HUES64 (cell line): ENCODE measurements around the gene TBC1D22B. TPM values are rescaled to one million over a fixed set of nuclear protein-coding genes. Genes with fewer than 3 reads are reported as not detected.

Experiments used
- H3K27ac ChIP-seq: 2 replicates; pipeline ENCODE4 v1.7.0; 2013; ENCODE audit warnings: low read depth, low read length, inconsistent platforms
- H3K27me3 ChIP-seq: 2 replicates; pipeline ENCODE4 v1.6.1; 2013; ENCODE audit warnings: mild to moderate bottlenecking, low read length; ENCODE audit not compliant: insufficient read depth
- H3K36me3 ChIP-seq: 2 replicates; pipeline ENCODE4 v1.6.1; 2013; ENCODE audit warnings: mild to moderate bottlenecking, low read length; ENCODE audit not compliant: insufficient read depth
- H3K4me1 ChIP-seq: 2 replicates; pipeline ENCODE4 v1.6.1; 2013; ENCODE audit warnings: mild to moderate bottlenecking, low read length, moderate library complexity; ENCODE audit not compliant: insufficient read depth
- H3K4me3 ChIP-seq: 2 replicates; pipeline ENCODE4 v1.5.1; 2013; ENCODE audit warnings: mild to moderate bottlenecking, low read length, moderate library complexity
- H3K9ac ChIP-seq: 2 replicates; pipeline ENCODE4 v1.6.1; 2013; ENCODE audit warnings: mild to moderate bottlenecking, low read depth, low read length
- H3K9me3 ChIP-seq: 2 replicates; pipeline ENCODE4 v1.6.1; 2013; ENCODE audit warnings: low read depth, low read length; ENCODE audit not compliant: insufficient read depth
- WGBS: fragments of 150-250, 120-280 bp; methylation state at CpG from one replicate; pipeline ENCODE4 v1.1.7; 2013; ENCODE audit warnings: missing lambda C conversion rate; 5-methylcytosine and 5-hydroxymethylcytosine counted together
- polyA plus RNA-seq, 2 experiments: library from polyadenylated mRNA; stranded (reverse); fragments of 50-300 nt; gene quantifications; one replicate each; pipeline ENCODE4 v1.2.3, GENCODE V29; 2013

The TBC1D22B gene, protein sequence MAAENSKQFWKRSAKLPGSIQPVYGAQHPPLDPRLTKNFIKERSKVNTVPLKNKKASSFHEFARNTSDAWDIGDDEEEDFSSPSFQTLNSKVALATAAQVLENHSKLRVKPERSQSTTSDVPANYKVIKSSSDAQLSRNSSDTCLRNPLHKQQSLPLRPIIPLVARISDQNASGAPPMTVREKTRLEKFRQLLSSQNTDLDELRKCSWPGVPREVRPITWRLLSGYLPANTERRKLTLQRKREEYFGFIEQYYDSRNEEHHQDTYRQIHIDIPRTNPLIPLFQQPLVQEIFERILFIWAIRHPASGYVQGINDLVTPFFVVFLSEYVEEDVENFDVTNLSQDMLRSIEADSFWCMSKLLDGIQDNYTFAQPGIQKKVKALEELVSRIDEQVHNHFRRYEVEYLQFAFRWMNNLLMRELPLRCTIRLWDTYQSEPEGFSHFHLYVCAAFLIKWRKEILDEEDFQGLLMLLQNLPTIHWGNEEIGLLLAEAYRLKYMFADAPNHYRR
- 12.2 TPM for polyA plus RNA-seq (2013, experiment 1 of 2)
- 12.6 TPM for polyA plus RNA-seq (2013, experiment 2 of 2)

DNA sequence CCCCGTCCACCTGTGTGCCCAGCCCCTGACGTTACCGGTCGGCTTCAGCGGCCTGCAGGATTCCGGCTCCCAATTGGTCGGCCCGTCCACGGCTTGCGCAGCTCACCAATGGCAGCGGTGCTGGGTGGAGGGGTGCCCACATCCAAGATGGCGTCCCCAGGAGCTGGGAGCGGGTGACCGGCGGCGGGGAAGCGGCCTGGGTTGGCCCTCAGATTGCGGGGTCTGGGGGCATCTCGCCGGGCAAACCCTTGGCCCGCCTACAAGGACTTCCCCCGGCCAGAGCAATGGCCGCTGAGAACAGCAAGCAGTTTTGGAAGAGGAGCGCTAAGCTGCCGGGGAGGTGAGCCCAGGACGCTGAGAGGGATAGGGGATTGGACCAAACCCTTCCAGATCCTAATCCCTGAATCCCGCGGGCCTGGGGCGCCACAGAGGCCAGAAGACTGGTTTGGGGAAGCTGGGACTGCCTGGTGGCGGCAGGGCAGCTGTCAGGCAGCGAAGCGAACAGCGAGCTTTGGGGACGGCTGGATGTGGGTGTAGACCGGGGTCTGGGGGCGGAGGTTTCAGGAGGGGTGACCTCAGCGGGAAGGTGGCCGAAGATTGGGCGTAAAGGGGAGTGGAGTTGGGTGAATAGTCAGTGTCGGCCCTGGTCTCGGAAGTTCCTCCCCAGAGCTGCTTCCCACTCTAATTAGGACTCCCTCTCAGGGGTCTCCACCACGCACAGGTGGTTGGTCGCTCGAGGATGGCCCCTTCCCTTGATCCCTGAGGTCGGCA, at the start of gene TBC1D22B, which contains the start of gene TMEM217:
TBC1D22B (plus strand) TSS at position 139 of the 771 bp plus-strand sequence; CDS start at position 285, 146 bp downstream.
TMEM217 (minus strand) TSS at position 511 of the 771 bp plus-strand sequence. CDS start 39,114 bp downstream, outside the sequence.
- under 1% methylated on average over 44 of the region's 45 CpGs for WGBS
- H3K4me3 ChIP-seq: peak within 1 kb of the TSS; percentile 87
- H3K27ac ChIP-seq: peak within 1 kb of the TSS; percentile 89
- H3K9ac ChIP-seq: peak within 1 kb of the TSS; percentile 84
- no peaks in the 10 kb centered on the region for H3K36me3 ChIP-seq
- H3K4me1 ChIP-seq: peaks cover 12% of the 10 kb centered on the region; the same call in 1 of the 2 replicates
- no peaks in the 10 kb centered on the region for H3K27me3 ChIP-seq
- no peaks in the 10 kb centered on the region for H3K9me3 ChIP-seq

DNA sequence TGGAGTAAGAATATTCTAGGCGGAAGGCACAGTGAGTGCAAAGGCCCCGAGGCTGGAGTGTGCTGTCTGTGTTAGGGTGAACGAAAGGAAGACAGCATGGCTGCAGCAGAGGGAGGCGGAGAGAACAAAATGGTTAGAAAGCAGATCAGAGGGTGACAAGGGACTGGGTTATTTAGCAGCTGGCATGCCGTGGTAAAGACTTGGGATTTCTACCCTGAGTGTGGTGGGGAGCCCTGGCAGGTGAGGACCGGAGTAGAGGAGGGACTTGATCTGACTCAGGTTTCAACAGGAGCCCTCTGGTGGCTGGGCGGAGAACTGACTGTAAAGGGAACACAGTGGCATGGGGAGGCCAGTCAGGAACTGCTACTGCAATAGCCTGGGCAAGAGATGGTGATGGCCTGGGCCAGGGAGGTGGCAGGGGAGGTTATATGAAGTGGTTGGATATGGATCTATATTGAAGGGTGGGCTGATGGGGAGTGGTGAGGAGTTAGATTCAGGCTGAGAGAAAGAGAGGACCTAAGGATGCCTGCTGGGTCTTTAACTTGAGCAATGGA, 49.6 kb upstream of the TBC1D22B start:
- H3K4me1 ChIP-seq: no peaks in the 10 kb centered on the region
- H3K27ac ChIP-seq: no peak overlapping the region
- WGBS: 64% methylated on average over 7 of the region's 7 CpGs
- H3K9ac ChIP-seq: no peak overlapping the region
- H3K9me3 ChIP-seq: no peaks in the 10 kb centered on the region
- H3K4me3 ChIP-seq: no peak overlapping the region
- no peaks in the 10 kb centered on the region for H3K27me3 ChIP-seq
- no peaks in the 10 kb centered on the region for H3K36me3 ChIP-seq

DNA sequence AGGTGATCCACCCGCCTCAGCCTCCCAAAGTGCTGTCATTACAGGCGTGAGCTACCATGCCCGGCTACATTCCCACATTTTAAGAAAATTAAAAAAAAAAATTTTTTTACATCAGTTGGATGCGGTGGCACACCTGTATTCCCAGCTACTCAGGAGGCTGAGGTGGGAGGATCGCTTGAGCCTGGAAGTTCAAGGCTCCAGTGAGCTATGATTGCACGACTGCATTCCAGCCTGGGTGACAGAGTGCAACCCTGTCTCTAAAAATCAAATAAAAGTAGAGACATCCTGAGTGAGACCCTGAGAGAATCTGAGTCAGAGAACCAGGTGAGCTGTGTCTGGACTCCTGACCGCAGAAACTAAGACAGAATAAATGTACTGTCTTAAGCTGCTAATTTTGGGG, 48.8 kb upstream of the TBC1D22B start:
- Histone ChIP-seq H3K4me3 (no peak overlapping the region), H3K9me3 (no peaks in the 10 kb centered on the region), H3K27ac (no peak overlapping the region), H3K36me3 (no peaks in the 10 kb centered on the region), H3K9ac (no peak overlapping the region), H3K4me1 (no peaks in the 10 kb centered on the region), H3K27me3 (no peaks in the 10 kb centered on the region)
- 95% methylated on average over 7 of the region's 7 CpGs for WGBS

DNA sequence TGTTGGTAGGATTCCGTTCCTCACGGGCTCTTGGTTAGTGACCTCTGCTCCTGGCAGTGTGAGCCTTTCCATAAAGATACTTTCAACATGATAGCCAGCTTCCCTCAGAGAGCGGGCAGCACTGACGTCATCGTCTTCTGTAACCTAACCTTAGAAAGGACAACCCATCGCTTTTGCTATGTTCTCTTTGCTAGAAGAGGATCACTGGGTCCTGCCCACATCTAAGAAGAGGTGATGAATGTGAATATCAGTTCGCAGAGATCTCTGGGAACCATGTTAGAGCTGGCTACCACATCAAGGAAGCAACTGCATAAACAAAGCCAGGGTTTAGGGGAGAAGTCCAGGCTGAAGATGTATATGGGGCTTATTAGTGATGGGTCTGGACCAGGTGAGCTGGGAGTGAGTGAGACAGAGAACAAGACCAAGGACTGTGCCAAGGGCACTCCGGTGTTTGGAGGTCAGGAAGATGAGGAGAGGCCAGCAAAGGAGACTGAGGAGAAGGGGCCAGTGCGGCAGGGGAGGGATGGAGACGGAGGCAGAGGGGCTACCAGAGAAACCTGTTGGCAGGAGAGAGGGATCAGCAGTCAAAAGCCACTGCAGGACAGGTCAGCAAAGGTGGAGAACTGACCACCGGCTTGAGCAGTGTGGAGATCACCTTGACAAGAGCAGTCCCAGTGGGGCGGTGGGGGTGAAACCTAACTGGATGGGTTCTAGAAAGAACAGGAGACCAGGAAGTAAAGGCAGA, 47.9 kb upstream of the TBC1D22B start:
- WGBS: 92% methylated on average over 12 of the region's 12 CpGs
- H3K9ac ChIP-seq: no peak overlapping the region
- no peaks in the 10 kb centered on the region for H3K27me3 ChIP-seq
- H3K4me1 ChIP-seq: no peaks in the 10 kb centered on the region
- no peaks in the 10 kb centered on the region for H3K36me3 ChIP-seq
- H3K4me3 ChIP-seq: no peak overlapping the region
- H3K27ac ChIP-seq: no peak overlapping the region
- no peaks in the 10 kb centered on the region for H3K9me3 ChIP-seq

DNA sequence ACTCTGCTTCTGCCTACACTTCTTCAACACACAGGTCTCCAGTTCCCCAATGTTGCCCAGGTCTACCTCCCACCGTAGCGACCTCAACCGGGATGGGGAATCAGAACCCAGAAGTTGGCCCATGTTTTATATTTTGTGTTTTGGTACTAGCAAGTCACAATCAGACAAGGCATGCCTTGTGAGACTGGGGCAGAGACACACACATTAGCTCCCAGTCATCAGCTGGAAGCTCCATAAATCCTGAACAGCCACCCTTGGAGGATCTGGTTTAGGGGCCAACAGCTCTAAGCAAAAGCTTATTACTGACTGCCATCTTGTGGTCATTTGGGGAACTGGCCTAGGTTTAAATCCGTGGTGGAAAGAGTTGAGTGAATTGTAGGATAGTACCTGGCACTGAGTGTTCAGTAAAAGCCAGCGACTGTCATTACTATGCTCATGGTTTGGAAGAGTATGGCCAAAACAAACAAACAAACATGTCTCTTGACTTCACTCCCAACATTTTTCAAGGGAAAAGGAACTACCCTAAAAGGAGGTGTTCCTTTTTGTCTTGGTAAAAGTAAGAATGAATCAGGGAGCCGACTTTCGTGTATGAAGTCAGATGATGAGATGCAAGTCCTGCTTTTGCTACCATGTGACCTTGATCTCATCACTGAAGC, 47.1 kb upstream of the TBC1D22B start:
- H3K4me3 ChIP-seq: no peak overlapping the region
- H3K36me3 ChIP-seq: no peaks in the 10 kb centered on the region
- H3K27ac ChIP-seq: no peak overlapping the region
- no peaks in the 10 kb centered on the region for H3K4me1 ChIP-seq
- H3K9ac ChIP-seq: no peak overlapping the region
- H3K9me3 ChIP-seq: no peaks in the 10 kb centered on the region
- no peaks in the 10 kb centered on the region for H3K27me3 ChIP-seq
- 59% methylated on average over 7 of the region's 7 CpGs for WGBS

DNA sequence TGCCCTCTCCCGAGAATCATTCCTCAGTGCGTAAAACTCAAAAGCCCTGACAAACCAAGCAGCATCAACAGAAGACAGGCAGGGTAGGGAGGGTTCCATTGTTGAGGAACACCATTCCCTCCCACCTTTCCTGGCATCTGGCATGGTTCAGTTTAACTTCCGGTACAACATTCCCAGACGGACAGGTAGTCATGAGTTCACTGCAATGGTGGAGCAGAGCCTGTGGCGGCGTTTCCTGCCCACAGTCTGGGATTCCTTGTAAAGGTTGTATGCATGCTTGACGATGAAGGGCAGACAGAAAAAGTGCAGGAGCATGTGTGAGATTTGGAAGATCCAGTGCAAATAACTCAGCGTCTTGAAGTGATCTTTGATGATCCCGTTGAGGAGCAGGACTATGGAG, 45.3 kb upstream of the TBC1D22B start:
- no peaks in the 10 kb centered on the region for H3K27me3 ChIP-seq
- H3K36me3 ChIP-seq: no peaks in the 10 kb centered on the region
- 95% methylated on average over 9 of the region's 9 CpGs for WGBS
- H3K4me1 ChIP-seq: no peaks in the 10 kb centered on the region
- no peak overlapping the region for H3K9ac ChIP-seq
- H3K9me3 ChIP-seq: no peaks in the 10 kb centered on the region
- no peak overlapping the region for H3K4me3 ChIP-seq
- no peak overlapping the region for H3K27ac ChIP-seq

DNA sequence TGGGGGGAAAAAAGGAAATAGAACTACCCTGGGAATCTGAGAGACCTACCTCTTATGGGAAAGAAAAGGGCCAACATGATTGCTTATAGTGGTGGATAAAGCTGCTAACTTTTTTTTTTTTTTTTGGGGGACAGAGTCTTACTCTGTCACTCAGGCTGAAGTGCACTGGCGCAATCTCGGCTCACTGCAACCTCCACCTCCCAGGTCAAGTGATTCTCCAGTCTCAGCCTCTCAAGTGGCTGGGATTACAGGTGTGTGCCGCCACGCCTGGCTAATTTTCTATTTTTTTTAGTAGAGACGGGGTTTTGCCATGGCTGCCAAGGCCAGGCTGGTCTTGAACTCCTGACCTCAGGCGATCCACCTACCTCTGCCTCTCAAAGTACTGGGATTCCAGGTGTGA, 39.5 kb upstream of the TBC1D22B start:
- Histone ChIP-seq H3K36me3 (no peaks in the 10 kb centered on the region), H3K27me3 (no peaks in the 10 kb centered on the region), H3K9me3 (no peaks in the 10 kb centered on the region), H3K9ac (no peak overlapping the region), H3K4me3 (no peak overlapping the region), H3K27ac (no peak overlapping the region), H3K4me1 (peaks cover 9% of the 10 kb centered on the region)
- 97% methylated on average over 6 of the region's 6 CpGs for WGBS

DNA sequence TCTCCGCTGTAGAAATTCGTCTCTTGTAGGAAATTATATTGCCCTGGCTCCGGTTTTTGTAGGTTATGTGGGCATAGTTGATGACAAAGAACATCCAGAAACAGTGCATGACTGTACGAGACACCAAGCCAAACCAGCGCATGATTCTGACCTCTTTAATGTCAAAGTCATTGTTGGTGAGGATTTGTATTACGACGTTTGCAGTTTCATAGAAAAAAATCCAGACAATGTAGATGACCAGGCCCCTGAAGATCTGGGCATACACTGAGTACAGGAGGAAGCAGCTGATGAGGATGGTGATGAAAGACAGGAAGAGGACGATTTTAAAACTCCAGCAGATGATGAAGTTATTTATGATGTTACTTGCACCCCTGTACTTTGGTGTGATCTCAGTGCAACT, 39.1 kb upstream of the TBC1D22B start:
- Histone ChIP-seq H3K27me3 (no peaks in the 10 kb centered on the region), H3K9ac (no peak overlapping the region), H3K4me1 (peaks cover 10% of the 10 kb centered on the region), H3K36me3 (no peaks in the 10 kb centered on the region), H3K9me3 (no peaks in the 10 kb centered on the region), H3K4me3 (no peak overlapping the region), H3K27ac (no peak overlapping the region)
- 92% methylated on average over 8 of the region's 8 CpGs for WGBS

DNA sequence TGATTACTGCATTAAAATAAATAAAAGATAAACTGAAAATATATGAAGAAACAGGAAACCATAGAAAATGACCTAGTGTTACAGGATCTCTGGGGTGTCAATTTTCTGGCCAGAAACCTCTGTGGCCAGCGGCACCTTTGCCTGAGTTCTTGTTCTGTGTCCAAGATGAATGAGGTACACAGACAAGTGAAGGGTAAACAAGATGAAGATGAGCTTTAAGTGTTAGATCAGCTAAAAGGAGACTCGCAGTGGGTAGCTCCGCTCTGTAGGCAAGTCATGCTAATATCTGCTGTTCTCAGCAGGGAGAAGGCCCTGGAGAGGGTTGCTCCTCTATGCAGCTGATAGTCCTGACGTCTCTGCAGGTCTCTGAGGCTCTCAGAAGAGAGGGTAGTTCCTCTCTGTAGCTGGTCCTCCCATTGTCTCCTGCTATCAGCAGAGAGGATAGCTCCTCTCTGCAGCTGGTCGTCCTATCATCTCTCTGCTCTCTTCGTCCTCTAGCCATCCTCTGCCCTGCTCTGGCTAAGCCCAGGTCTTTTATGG, 35.9 kb upstream of the TBC1D22B start:
- H3K4me1 ChIP-seq: peaks cover 10% of the 10 kb centered on the region
- no peaks in the 10 kb centered on the region for H3K27me3 ChIP-seq
- H3K9ac ChIP-seq: peak overlapping the region; percentile 50
- 34% methylated on average over 6 of the region's 6 CpGs for WGBS
- peak overlapping the region; percentile 60 for H3K4me3 ChIP-seq
- H3K36me3 ChIP-seq: no peaks in the 10 kb centered on the region
- H3K9me3 ChIP-seq: no peaks in the 10 kb centered on the region
- H3K27ac ChIP-seq: peak overlapping the region; percentile 62
